Esophagus mucosa (tissue), 1 donor: ENCODE data around the gene CDC14A. TPM values are rescaled to one million over a fixed set of nuclear protein-coding genes. Genes with fewer than 3 reads are reported as not detected.
"Not testable (repeated sequence)": the region's sequence is repeated elsewhere in the genome, so short reads cannot be mapped to it uniquely, and the experiment has no call there.

Experiments used
- ATAC-seq: fragments of 200-7000 bp; cut with Tn5 transposase; one replicate; pipeline ENCODE4 v1.9.1; 2020
- total RNA-seq: library from RNA; stranded (reverse); gene quantifications from one replicate; pipeline ENCODE4 v1.2.4, GENCODE V29; 2023
- donor health status: DM: yes; HTN: yes; CAD: no.

CDC14A gene
- 2.7 TPM for total RNA-seq

- peak; percentile 87 for ATAC-seq
Observed at GRCh38 chr1:100352267-100353070, at the start of gene CDC14A. Gene CDC14A, plus strand, starts transcription at chr1:100352506. Its CDS starts 449 bp downstream, at chr1:100352955.

- no peak for ATAC-seq
Observed at GRCh38 chr1:100302739-100303138, 49.6 kb upstream of the CDC14A start.

- ATAC-seq = no peak
Observed at GRCh38 chr1:100304227-100304626, 48.1 kb upstream of the CDC14A start.

DNA sequence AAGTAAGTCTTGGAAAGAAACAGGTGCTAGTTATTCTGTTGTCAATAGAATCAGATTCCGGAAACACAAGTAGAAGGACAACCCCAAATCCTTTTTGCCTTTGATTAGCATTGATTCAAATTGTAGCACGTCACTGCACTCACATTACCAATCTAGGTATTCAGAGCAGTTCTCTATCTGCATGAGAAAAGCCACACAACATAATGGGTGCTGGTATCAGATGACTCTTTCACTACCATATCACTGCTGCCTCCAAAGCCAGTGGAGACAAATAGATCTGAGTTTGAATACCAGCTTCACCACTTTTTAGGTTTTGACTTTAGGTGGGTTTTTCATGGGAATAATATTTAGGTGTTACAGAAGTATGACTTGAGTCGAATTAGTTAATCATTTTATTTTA lies 47.4 kb upstream of the CDC14A start:
- ATAC-seq = no peak

- no peak for ATAC-seq
Observed at GRCh38 chr1:100305954-100306353, 46.4 kb upstream of the CDC14A start.

- no peak for ATAC-seq
Observed at GRCh38 chr1:100306735-100307313, 45.5 kb upstream of the CDC14A start.

- no peak for ATAC-seq
Observed at GRCh38 chr1:100308777-100309176, 43.5 kb upstream of the CDC14A start.

GRCh38 chr1:100309863-100310262 lies 42.4 kb upstream of the CDC14A start:
- ATAC-seq = no peak

DNA sequence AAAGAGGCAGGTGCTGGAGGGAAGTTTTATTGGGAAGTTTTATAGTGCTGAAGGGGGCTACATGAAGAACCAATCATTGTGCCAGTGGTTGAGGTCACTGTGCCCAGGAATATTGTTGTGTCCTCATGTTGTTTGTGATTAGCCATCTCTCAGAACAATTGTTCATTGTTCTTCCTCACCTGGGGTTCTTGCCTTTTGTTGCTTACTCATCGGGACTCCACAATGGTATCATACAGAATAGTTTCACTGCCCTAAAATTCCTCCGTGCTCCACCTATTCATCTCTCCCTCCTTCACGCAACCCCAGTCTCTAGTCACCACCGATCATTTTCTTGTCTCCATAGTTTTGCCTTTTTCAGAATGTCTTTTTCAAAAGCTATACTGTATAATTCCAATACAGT lies 38.9 kb upstream of the CDC14A start:
- no peak for ATAC-seq

DNA sequence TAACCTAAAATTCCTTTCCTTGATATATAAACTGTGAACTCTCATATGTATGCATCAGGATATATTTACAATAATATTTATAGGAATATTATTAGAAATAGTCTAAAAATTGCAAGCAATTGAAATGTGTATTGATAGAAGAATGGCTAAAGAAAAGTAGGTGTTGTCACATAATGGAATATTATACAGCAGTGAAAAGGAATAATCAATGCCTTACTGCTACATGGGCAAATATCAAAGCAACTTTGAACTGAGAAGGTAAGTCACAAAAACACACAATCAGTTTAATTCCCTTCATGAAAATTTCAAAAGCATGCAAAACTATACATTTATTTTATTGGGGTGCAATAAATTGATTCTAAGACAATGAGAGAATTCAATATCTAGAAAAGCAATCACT lies 35.7 kb upstream of the CDC14A start:
- no peak for ATAC-seq

DNA sequence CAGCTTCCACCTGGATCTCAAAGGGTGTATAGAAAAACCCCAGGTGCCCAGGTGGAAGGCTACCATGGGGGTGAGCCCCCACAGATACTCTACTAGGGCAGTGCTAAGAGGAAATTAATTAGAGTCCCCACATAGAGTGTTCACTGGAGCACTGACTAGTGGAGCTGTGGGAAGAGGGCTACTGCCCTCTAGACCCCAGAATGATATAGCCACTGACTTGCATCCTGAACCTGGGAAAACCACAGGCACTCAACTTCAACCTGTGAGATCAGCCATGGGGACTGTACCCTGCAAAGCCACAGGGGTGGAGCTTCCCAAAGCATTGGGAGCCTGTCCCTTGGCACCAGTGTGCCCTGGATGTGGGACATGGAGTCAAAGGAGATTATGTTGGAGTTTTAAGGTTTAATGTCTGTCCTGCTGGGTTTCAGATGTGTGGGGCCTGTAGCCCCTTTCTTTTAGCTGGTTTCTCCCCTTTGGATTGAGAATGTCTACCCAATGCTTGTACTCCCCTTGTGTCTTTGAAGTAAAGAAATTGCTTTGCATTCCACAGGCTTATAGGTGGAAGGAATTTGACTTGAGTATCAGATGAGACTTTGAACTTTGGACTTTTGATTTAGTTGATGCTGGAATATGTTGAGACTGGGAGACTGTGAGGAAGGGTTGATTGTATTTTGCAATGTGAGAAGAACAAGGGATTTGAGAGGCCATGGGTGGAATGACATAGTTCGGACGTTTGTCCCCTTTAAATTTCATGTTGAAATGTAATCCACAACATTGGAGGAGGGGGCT lies 31.8 kb upstream of the CDC14A start:
- ATAC-seq = no peak

GRCh38 chr1:100321100-100321493 lies 31.2 kb upstream of the CDC14A start:
- no peak for ATAC-seq

- no peak for ATAC-seq
Observed at GRCh38 chr1:100321506-100321905, 30.8 kb upstream of the CDC14A start.

GRCh38 chr1:100322436-100323211 lies 29.7 kb upstream of the CDC14A start:
- ATAC-seq = no peak

DNA sequence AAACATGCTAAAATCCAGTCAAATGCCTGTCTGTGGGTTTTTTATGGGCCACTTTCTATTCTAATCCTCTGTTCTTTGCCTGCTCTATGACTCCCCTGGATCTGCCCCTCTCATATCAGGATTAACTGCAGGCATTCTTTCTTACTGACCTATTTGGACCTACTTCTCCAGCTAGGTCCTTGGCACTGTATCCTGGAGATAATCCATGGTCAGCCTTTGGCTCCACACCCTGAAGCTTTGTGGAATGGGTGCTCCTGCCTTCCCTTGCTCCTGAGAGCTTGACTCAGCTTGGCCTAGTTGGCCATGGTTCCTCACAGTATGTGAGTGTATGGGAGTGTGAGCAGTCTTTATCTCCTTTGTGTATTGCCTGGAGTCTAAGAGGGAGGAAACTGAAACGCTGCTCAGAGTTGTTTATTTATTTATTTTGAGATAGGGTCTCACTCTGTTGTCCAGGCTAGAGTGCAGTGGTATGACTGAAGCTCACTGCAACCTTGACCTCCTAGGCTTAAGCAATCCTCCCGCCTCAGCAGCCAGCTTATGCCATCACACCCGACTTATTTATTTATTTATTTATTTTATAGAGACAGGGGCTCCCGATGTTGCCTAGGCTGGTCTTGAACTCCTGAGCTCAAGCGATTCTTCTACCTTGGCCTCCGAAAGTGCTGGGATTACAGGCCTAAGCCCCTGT lies 28.7 kb upstream of the CDC14A start:
- ATAC-seq = no peak

- ATAC-seq = no peak
Observed at GRCh38 chr1:100325415-100326324, 26.6 kb upstream of the CDC14A start.

DNA sequence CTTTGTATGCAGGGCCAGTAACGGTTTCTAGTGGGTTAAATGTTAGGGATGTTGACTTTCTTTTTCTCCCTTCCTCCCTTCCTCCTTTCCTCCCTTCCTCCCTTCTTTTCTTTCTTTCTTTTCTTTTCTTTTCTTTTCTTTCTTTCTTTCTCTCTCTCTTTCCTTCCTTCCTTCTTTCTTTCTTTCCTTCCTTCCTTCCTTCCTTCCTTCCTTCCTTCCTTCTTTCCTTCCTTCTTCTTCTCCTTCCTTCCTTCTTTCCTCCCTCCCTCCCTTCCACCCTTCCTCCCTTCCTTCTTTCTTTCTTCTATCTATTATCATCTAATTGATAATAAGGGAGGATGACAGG lies 26.0 kb upstream of the CDC14A start:
- not testable (repeated sequence) for ATAC-seq

- no peak for ATAC-seq
Observed at GRCh38 chr1:100328133-100328532, 24.2 kb upstream of the CDC14A start.

- not testable (repeated sequence) for ATAC-seq
Observed at GRCh38 chr1:100331146-100331545, 21.2 kb upstream of the CDC14A start.

GRCh38 chr1:100332331-100332730 lies 20.0 kb upstream of the CDC14A start:
- ATAC-seq = no peak

- ATAC-seq = no peak
Observed at GRCh38 chr1:100335436-100335835, 16.9 kb upstream of the CDC14A start.
